Common myeloid progenitor, CD34-positive (primary cell): ENCODE data around the gene EFNA3.

Experiments used
- CTCF ChIA-PET: fragments of 350-600 bp; sonication (Branson Sonifier 250); formaldehyde crosslinking; loops from one replicate; lab custom pipeline; 2021; ENCODE audit warnings: antibody characterized with exemption; lab: Charles Lee
- POLR2A ChIA-PET: fragments of 350-600 bp; sonication (Branson Sonifier 250); formaldehyde crosslinking; loops from one replicate; lab custom pipeline; 2021; ENCODE audit warnings: antibody characterized with exemption; lab: Charles Lee
- DNase-seq, 3 donors: peaks; one replicate each; pipeline versions ENCODE4 v3.0.0 to v3.0.0-alpha.2; 2013
- H3K27ac ChIP-seq, 2 experiments: 1 replicate in 1 of 2; 2 replicates in 1 of 2; pipeline ENCODE4 v1.7.0; 2013; ENCODE audit warnings: inconsistent platforms in 2 of 2, low read length in 2 of 2, mild to moderate bottlenecking in 2 of 2, low read depth in 1 of 2, moderate library complexity in 1 of 2; ENCODE audit not compliant: severe bottlenecking in 2 of 2, insufficient read depth in 1 of 2, poor library complexity in 1 of 2
- H3K27me3 ChIP-seq, 5 experiments: replicated peaks in 2 of 5; 1 replicate in 3 of 5; 2 replicates in 2 of 5; pipeline versions ENCODE4 v1.6.1 to v1.7.0; 2013; ENCODE audit warnings: low read length in 4 of 5, mild to moderate bottlenecking in 2 of 5, moderate library complexity in 2 of 5, inconsistent platforms in 1 of 5; ENCODE audit not compliant: insufficient read depth in 5 of 5, control insufficient read depth in 4 of 5
- H3K36me3 ChIP-seq, 4 experiments: 1 replicate in 2 of 4; 2 replicates in 2 of 4; pipeline versions ENCODE4 v1.6.1 to v1.7.0; 2013; ENCODE audit warnings: low read length in 3 of 4, control low read depth in 1 of 4, mild to moderate bottlenecking in 1 of 4; ENCODE audit not compliant: control insufficient read depth in 4 of 4, insufficient read depth in 4 of 4
- H3K4me1 ChIP-seq, 4 experiments: 1 replicate in 3 of 4; 2 replicates in 1 of 4; pipeline versions ENCODE4 v1.6.1 to v1.7.1; 2013; ENCODE audit warnings: low read length in 3 of 4, mild to moderate bottlenecking in 3 of 4, control low read depth in 1 of 4, inconsistent platforms in 1 of 4, moderate library complexity in 1 of 4; ENCODE audit not compliant: control insufficient read depth in 4 of 4, insufficient read depth in 4 of 4; ENCODE audit errors: control extremely low read depth in 1 of 4
- H3K4me3 ChIP-seq, 7 experiments: 1 replicate in 4 of 7; 2 replicates in 3 of 7; pipeline versions ENCODE4 v1.5.1 to v1.7.0; 2013; ENCODE audit warnings: mild to moderate bottlenecking in 7 of 7, low read length in 6 of 7, moderate library complexity in 6 of 7, inconsistent platforms in 2 of 7, low read depth in 2 of 7, control low read depth in 1 of 7; ENCODE audit not compliant: insufficient read depth in 4 of 7, control insufficient read depth in 1 of 7; ENCODE audit errors: extremely low read depth in 1 of 7
- H3K9me3 ChIP-seq, 5 experiments: 1 replicate in 4 of 5; 2 replicates in 1 of 5; pipeline versions ENCODE4 v1.6.1 to v1.7.1; 2013; ENCODE audit warnings: low read length in 4 of 5, mild to moderate bottlenecking in 2 of 5, inconsistent platforms in 1 of 5, low read depth in 1 of 5, moderate library complexity in 1 of 5; ENCODE audit not compliant: control insufficient read depth in 4 of 5, insufficient read depth in 2 of 5; ENCODE audit errors: control extremely low read depth in 1 of 5
- WGBS: methylation state at CpG from one replicate; pipeline ENCODE4 v1.1.5; 2013; ENCODE audit not compliant: insufficient coverage; 5-methylcytosine and 5-hydroxymethylcytosine counted together

Gene EFNA3

GRCh38 chr1:155103325-155103724 lies 24.7 kb downstream of the EFNA3 start:
- WGBS, result 91% methylated on average over 6 of the region's 9 CpGs
- DNase-seq, result no peak
- Histone ChIP-seq H3K36me3 (no peaks in the 10 kb centered on the region), H3K4me3 (no peak overlapping the region), H3K27ac (no peak overlapping the region), H3K27me3 (no peaks in the 10 kb centered on the region), H3K4me1 (peaks cover 0 to 20% (median 13%) of the 10 kb centered on the region in 4 experiments), H3K9me3 (no peaks in the 10 kb centered on the region)
- CTCF ChIA-PET, result interaction anchor here (1.4 to 7.8 kb wide), 4 partner anchors 9 to 64 kb away, joined by 3 to 68 read pairs (median 9); no protein-coding TSS in a partner anchor
- POLR2A ChIA-PET, result no interaction called here

GRCh38 chr1:155104605-155105534 lies 26.2 kb downstream of the EFNA3 start:
- DNase-seq, result no peak
- POLR2A ChIA-PET, result no interaction called here
- H3K9me3 ChIP-seq, result no peaks in the 10 kb centered on the region

GRCh38 chr1:155105604-155106011 lies 27.0 kb downstream of the EFNA3 start:
- Histone ChIP-seq H3K4me3 (no peak overlapping the region), H3K9me3 (no peaks in the 10 kb centered on the region), H3K4me1 (peaks cover 0 to 21% (median 16%) of the 10 kb centered on the region in 4 experiments), H3K36me3 (no peaks in the 10 kb centered on the region), H3K27me3 (no peaks in the 10 kb centered on the region), H3K27ac (no peak overlapping the region)
- DNase-seq, result no peak
- ChIA-PET POLR2A (no interaction called here), CTCF (interaction anchor here (0.5 to 7.8 kb wide), 5 partner anchors 9 to 361 kb away, joined by 3 to 68 read pairs (median 7); partner anchors contain the start of gene KRTCAP2)
- WGBS, result 94% methylated on average over 6 of the region's 7 CpGs

More at GRCh38 chr1:155104605-155105534, 26.2 kb downstream of the EFNA3 start:
- Histone ChIP-seq H3K36me3 (no peaks in the 10 kb centered on the region), H3K4me1 (peaks cover 0 to 20% (median 13%) of the 10 kb centered on the region in 4 experiments), H3K27me3 (no peaks in the 10 kb centered on the region), H3K4me3 (no peak overlapping the region), H3K27ac (no peak overlapping the region)
- 100% methylated on average over 7 of the region's 7 CpGs for WGBS
- CTCF ChIA-PET, result interaction anchor here (1.4 to 7.8 kb wide), 5 partner anchors 9 to 68 kb away, joined by 4 to 68 read pairs (median 14); partner anchors contain the start of gene KRTCAP2

GRCh38 chr1:155106862-155107261 lies 28.2 kb downstream of the EFNA3 start:
- Histone ChIP-seq H3K27me3 (no peaks in the 10 kb centered on the region), H3K27ac (no peak overlapping the region), H3K9me3 (no peaks in the 10 kb centered on the region), H3K36me3 (no peaks in the 10 kb centered on the region), H3K4me3 (no peak overlapping the region), H3K4me1 (peaks cover 0 to 26% (median 22%) of the 10 kb centered on the region in 4 experiments)
- CTCF ChIA-PET, result interaction anchor here (0.9 to 7.8 kb wide), 7 partner anchors 11 to 61 kb away, joined by 3 to 68 read pairs (median 6); no protein-coding TSS in a partner anchor
- WGBS, result 74% methylated on average over 3 of the region's 6 CpGs
- DNase-seq, result no peak
- POLR2A ChIA-PET, result interaction anchor here (0.7 kb wide), 1 partner anchor 41 kb away, joined by 4 read pairs; no protein-coding TSS in a partner anchor

- H3K27me3 ChIP-seq, result no peaks in the 10 kb centered on the region
- peaks cover 0 to 24% (median 15%) of the 10 kb centered on the region in 4 experiments for H3K4me1 ChIP-seq
- no peaks in the 10 kb centered on the region for H3K9me3 ChIP-seq
- H3K36me3 ChIP-seq, result no peaks in the 10 kb centered on the region
- DNase-seq, result no peak
- no peak overlapping the region for H3K27ac ChIP-seq
- POLR2A ChIA-PET, result interaction anchor here (0.5 to 0.6 kb wide), 2 partner anchors 22 to 468 kb away, joined by 3 to 4 read pairs; no protein-coding TSS in a partner anchor
- CTCF ChIA-PET, result interaction anchor here (0.9 to 7.8 kb wide), 10 partner anchors 10 to 60 kb away, joined by 3 to 68 read pairs (median 4); no protein-coding TSS in a partner anchor
- H3K4me3 ChIP-seq, result no peak overlapping the region
- 99% methylated on average over 9 of the region's 12 CpGs for WGBS
Observed at GRCh38 chr1:155107309-155108264, 28.9 kb downstream of the EFNA3 start.

GRCh38 chr1:155108296-155108695 lies 29.7 kb downstream of the EFNA3 start:
- Histone ChIP-seq H3K9me3 (no peaks in the 10 kb centered on the region), H3K4me1 (peaks cover 0 to 18% (median 13%) of the 10 kb centered on the region in 4 experiments), H3K27me3 (no peaks in the 10 kb centered on the region), H3K36me3 (no peaks in the 10 kb centered on the region), H3K4me3 (no peak overlapping the region), H3K27ac (no peak overlapping the region)
- no peak for DNase-seq
- ChIA-PET POLR2A (interaction anchor here (0.5 to 0.6 kb wide), 2 partner anchors 21 to 467 kb away, joined by 3 to 4 read pairs; no protein-coding TSS in a partner anchor), CTCF (interaction anchor here (0.7 to 7.8 kb wide), 8 partner anchors 12 to 59 kb away, joined by 3 to 68 read pairs (median 4); no protein-coding TSS in a partner anchor)
- 100% methylated on average over 5 of the region's 5 CpGs for WGBS
